Measurements from ENCODE around the gene ITLN1. TPM values are rescaled to one million over a fixed set of nuclear protein-coding genes. Genes with fewer than 3 reads are reported as not detected.

ITLN1 gene
- total RNA-seq, 4 donors from 2014 or later: 0.61 TPM; not detected in 3

GRCh38 chr1:160836981-160837557 lies 47.9 kb downstream of the ITLN1 start:
- no peak overlapping the region for H3K4me3 ChIP-seq
- intact Hi-C loops (cut with DNase I; ENCODE audit: low total_unique reads): loop anchor here (10.0 kb wide), 1 partner anchor 258 kb away; the partner anchor contains the start of gene KLHDC9
- H3K36me3 ChIP-seq: no peaks in the 10 kb centered on the region
- ATAC-seq (no peak), DNase-seq (no peak)
- no peaks in the 10 kb centered on the region for H3K9me3 ChIP-seq
- in situ Hi-C loops (cut with MboI; ENCODE audit: low sequenced_read_pairs in 4 of 4): no loop called here
- H3K4me1 ChIP-seq: no peaks in the 10 kb centered on the region
- H3K27me3 ChIP-seq: no peaks in the 10 kb centered on the region
- no peak for TF ChIP-seq CTCF (IDR thresholded peaks at IDR 0.05 in 4 of 5, conservative IDR thresholded peaks at IDR 0.05 in 1 of 5)
- TF ChIP-seq POLR2A (IDR thresholded peaks at IDR 0.05): no peak
- no peak overlapping the region for H3K27ac ChIP-seq

GRCh38 chr1:160836561-160836960 lies 48.4 kb downstream of the ITLN1 start:
- no peak overlapping the region for H3K4me3 ChIP-seq
- TF ChIP-seq POLR2A (IDR thresholded peaks at IDR 0.05) (no peak), CTCF (IDR thresholded peaks at IDR 0.05 in 4 of 5, conservative IDR thresholded peaks at IDR 0.05 in 1 of 5) (no peak)
- no peaks in the 10 kb centered on the region for H3K9me3 ChIP-seq
- no peaks in the 10 kb centered on the region for H3K27me3 ChIP-seq
- H3K4me1 ChIP-seq: no peaks in the 10 kb centered on the region
- no peak overlapping the region for H3K27ac ChIP-seq
- in situ Hi-C loops (cut with MboI; ENCODE audit: low sequenced_read_pairs in 4 of 4): no loop called here
- intact Hi-C loops (cut with DNase I; ENCODE audit: low total_unique reads): loop anchor here (10.0 kb wide), 1 partner anchor 258 kb away; the partner anchor contains the start of gene KLHDC9
- DNase-seq (no peak), ATAC-seq (no peak)
- H3K36me3 ChIP-seq: no peaks in the 10 kb centered on the region

- Histone ChIP-seq H3K4me3 (no peak overlapping the region), H3K4me1 (no peaks in the 10 kb centered on the region), H3K27ac (no peak overlapping the region), H3K9me3 (no peaks in the 10 kb centered on the region), H3K27me3 (no peaks in the 10 kb centered on the region), H3K36me3 (no peaks in the 10 kb centered on the region)
- in situ Hi-C loops (cut with MboI; ENCODE audit: low sequenced_read_pairs in 4 of 4): no loop called here
- ATAC-seq: no peak
- intact Hi-C loops (cut with DNase I; ENCODE audit: low total_unique reads): loop anchor here (10.0 kb wide), 1 partner anchor 259 kb away; the partner anchor contains the start of gene KLHDC9
- TF ChIP-seq POLR2A (IDR thresholded peaks at IDR 0.05): no peak
- TF ChIP-seq CTCF (IDR thresholded peaks at IDR 0.05 in 4 of 5, conservative IDR thresholded peaks at IDR 0.05 in 1 of 5): no peak
- DNase-seq: no peak
These were observed 49.2 kb downstream of the ITLN1 start for GRCh38 chr1:160835751-160836150.

- TF ChIP-seq CTCF (IDR thresholded peaks at IDR 0.05 in 4 of 5, conservative IDR thresholded peaks at IDR 0.05 in 1 of 5) (peak in 4 of 5 experiments; percentile 14 to 49 (median 28)), POLR2A (IDR thresholded peaks at IDR 0.05) (no peak)
- no peaks in the 10 kb centered on the region for H3K4me1 ChIP-seq
These were observed 49.9 kb downstream of the ITLN1 start for GRCh38 chr1:160834945-160835565.

More at GRCh38 chr1:160834945-160835565, 49.9 kb downstream of the ITLN1 start:
- ATAC-seq (no peak), DNase-seq (no peak)
- no peaks in the 10 kb centered on the region for H3K36me3 ChIP-seq
- intact Hi-C loops (cut with DNase I; ENCODE audit: low total_unique reads) (loop anchor here (10.0 kb wide), 1 partner anchor 260 kb away; the partner anchor contains the start of gene KLHDC9), in situ Hi-C loops (cut with MboI; ENCODE audit: low sequenced_read_pairs in 4 of 4) (no loop called here)
- no peak overlapping the region for H3K27ac ChIP-seq
- H3K27me3 ChIP-seq: no peaks in the 10 kb centered on the region
- H3K9me3 ChIP-seq: no peaks in the 10 kb centered on the region
- no peak overlapping the region for H3K4me3 ChIP-seq

Measured in gastrocnemius medialis (tissue), 4 donors.